ENCODE data around the gene RHOA. TPM values are rescaled to one million over a fixed set of nuclear protein-coding genes. Genes with fewer than 3 reads are reported as not detected.
A peak's percentile ranks its signal among the peaks of the same experiment; 100 is the strongest.

RHOA gene
- total RNA-seq, 1 donor from 2014 or later, result 538 TPM

DNA sequence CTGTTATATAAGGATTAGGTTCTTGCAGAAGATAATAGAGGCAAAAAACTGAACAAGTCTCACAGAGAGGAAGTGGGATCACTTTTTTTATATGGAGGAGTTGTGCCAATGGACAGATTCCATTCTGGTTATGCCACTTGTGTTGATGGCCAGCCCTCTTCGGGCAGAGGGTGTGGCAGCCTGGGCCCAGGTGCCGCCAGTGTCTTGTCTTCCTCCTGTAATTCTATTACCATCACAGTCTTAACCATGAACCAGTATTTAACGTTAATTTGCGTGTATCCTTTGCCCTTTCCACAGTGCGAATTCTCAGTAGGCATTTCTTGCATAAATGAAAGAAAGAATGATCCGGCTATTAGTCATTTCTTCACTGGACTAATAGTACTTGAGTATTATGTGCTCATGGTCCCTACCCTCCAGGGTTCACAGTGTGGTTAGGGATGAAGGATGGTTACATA is 65.0 kb downstream of the RHOA start:
- TF ChIP-seq, protein P1, sequence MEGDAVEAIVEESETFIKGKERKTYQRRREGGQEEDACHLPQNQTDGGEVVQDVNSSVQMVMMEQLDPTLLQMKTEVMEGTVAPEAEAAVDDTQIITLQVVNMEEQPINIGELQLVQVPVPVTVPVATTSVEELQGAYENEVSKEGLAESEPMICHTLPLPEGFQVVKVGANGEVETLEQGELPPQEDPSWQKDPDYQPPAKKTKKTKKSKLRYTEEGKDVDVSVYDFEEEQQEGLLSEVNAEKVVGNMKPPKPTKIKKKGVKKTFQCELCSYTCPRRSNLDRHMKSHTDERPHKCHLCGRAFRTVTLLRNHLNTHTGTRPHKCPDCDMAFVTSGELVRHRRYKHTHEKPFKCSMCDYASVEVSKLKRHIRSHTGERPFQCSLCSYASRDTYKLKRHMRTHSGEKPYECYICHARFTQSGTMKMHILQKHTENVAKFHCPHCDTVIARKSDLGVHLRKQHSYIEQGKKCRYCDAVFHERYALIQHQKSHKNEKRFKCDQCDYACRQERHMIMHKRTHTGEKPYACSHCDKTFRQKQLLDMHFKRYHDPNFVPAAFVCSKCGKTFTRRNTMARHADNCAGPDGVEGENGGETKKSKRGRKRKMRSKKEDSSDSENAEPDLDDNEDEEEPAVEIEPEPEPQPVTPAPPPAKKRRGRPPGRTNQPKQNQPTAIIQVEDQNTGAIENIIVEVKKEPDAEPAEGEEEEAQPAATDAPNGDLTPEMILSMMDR (IDR thresholded peaks at IDR 0.05; ENCODE audit: insufficient read depth, low read depth, low read length), result no peak
- TF ChIP-seq EZH2 (IDR thresholded peaks at IDR 0.05; ENCODE audit: insufficient read depth, low read length), result no peak
- H3K4me1 ChIP-seq (ENCODE audit: insufficient read depth, low read length), result peaks cover 16% of the 10 kb centered on the region
- no peaks in the 10 kb centered on the region for H3K36me3 ChIP-seq (ENCODE audit: insufficient read depth, low read length)
- DNase-seq (ENCODE audit: low read depth) (peak; percentile 80), FAIRE-seq (no peak)
- no peak overlapping the region for H3K4me3 ChIP-seq (ENCODE audit: insufficient read depth, low read depth, low read length)
- Mint-ChIP-seq H3K27ac (ENCODE audit: unreplicated experiment) (peak overlapping the region; percentile 62), H3K4me3 (ENCODE audit: unreplicated experiment) (no peak overlapping the region), H3K4me1 (ENCODE audit: low read depth, unreplicated experiment) (peaks cover 8% of the 10 kb centered on the region), H3K36me3 (ENCODE audit: low read depth, unreplicated experiment) (no peaks in the 10 kb centered on the region), H3K9me3 (ENCODE audit: unreplicated experiment) (no peaks in the 10 kb centered on the region), H3K27me3 (ENCODE audit: low read depth, unreplicated experiment) (no peaks in the 10 kb centered on the region)
- no peak overlapping the region for H3K9ac ChIP-seq (ENCODE audit: low read length)
- peak overlapping the region; percentile 4 for H3K27ac ChIP-seq (ENCODE audit: low read depth, low read length)
- no peaks in the 10 kb centered on the region for H4K20me1 ChIP-seq (ENCODE audit: insufficient read depth, low read length)
- peak overlapping the region; percentile 57 for H3K4me2 ChIP-seq (ENCODE audit: low read length)
- no peaks in the 10 kb centered on the region for H3K27me3 ChIP-seq (ENCODE audit: insufficient read depth, low read length)
- no peaks in the 10 kb centered on the region for H3K9me3 ChIP-seq (ENCODE audit: insufficient read depth, low read depth, low read length)
- no peaks in the 10 kb centered on the region for H3K79me2 ChIP-seq (ENCODE audit: insufficient read depth, low read length)
- no peak overlapping the region for H2AFZ ChIP-seq (ENCODE audit: low read depth, low read length)

GRCh38 chr3:49343163-49343562 is 68.6 kb downstream of the RHOA start:
- no peaks in the 10 kb centered on the region for H3K9me3 ChIP-seq (ENCODE audit: insufficient read depth, low read depth, low read length)

DNA sequence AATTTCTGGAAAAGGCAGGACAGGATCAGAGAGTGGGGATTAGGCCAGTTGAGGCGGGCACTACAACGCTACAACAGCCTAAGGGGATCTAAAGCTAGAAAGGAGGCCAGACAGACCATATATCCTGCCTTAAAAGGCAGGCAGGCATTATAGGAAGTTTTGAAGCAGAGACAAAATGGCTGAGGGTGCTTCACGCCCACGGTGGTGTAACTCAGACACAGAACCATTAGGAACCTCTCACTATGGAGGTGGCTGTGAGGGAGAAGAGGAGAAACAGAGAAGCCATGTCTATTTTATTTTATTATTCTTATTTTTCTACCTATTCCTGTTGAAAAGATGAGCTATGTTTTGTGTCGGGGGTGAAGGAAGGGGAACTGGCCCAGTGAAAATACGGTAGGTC is 69.8 kb downstream of the RHOA start:
- H3K4me1 Mint-ChIP-seq (ENCODE audit: low read depth, unreplicated experiment), result peaks cover 7% of the 10 kb centered on the region
- peaks cover 4% of the 10 kb centered on the region for H4K20me1 ChIP-seq (ENCODE audit: insufficient read depth, low read length)

More at GRCh38 chr3:49343163-49343562, 68.6 kb downstream of the RHOA start:
- Histone ChIP-seq H3K27ac (ENCODE audit: low read depth, low read length) (no peak overlapping the region), H4K20me1 (ENCODE audit: insufficient read depth, low read length) (peaks cover under 1% of the 10 kb centered on the region), H3K4me1 (ENCODE audit: insufficient read depth, low read length) (peaks cover 26% of the 10 kb centered on the region), H3K4me3 (ENCODE audit: insufficient read depth, low read depth, low read length) (no peak overlapping the region), H3K36me3 (ENCODE audit: insufficient read depth, low read length) (no peaks in the 10 kb centered on the region), H3K4me2 (ENCODE audit: low read length) (no peak overlapping the region), H3K79me2 (ENCODE audit: insufficient read depth, low read length) (peaks cover 28% of the 10 kb centered on the region), H3K27me3 (ENCODE audit: insufficient read depth, low read length) (no peaks in the 10 kb centered on the region), H3K9ac (ENCODE audit: low read length) (no peak overlapping the region), H2AFZ (ENCODE audit: low read depth, low read length) (no peak overlapping the region)
- H3K4me1 Mint-ChIP-seq (ENCODE audit: low read depth, unreplicated experiment), result peaks cover 7% of the 10 kb centered on the region
- H3K27ac Mint-ChIP-seq (ENCODE audit: unreplicated experiment), result no peak overlapping the region
- no peak for TF ChIP-seq EZH2 (IDR thresholded peaks at IDR 0.05; ENCODE audit: insufficient read depth, low read length)
- TF ChIP-seq, protein P1 (IDR thresholded peaks at IDR 0.05; ENCODE audit: insufficient read depth, low read depth, low read length), result no peak
- peaks cover 2% of the 10 kb centered on the region for H3K36me3 Mint-ChIP-seq (ENCODE audit: low read depth, unreplicated experiment)
- H3K9me3 Mint-ChIP-seq (ENCODE audit: unreplicated experiment), result peaks cover 2% of the 10 kb centered on the region
- no peak for DNase-seq (ENCODE audit: low read depth)
- no peaks in the 10 kb centered on the region for H3K27me3 Mint-ChIP-seq (ENCODE audit: low read depth, unreplicated experiment)
- FAIRE-seq, result no peak
- no peak overlapping the region for H3K4me3 Mint-ChIP-seq (ENCODE audit: unreplicated experiment)

More for the DNA sequence above, 69.8 kb downstream of the RHOA start:
- TF ChIP-seq, protein P1 (IDR thresholded peaks at IDR 0.05; ENCODE audit: insufficient read depth, low read depth, low read length), result no peak
- TF ChIP-seq EZH2 (IDR thresholded peaks at IDR 0.05; ENCODE audit: insufficient read depth, low read length), result no peak
- no peak overlapping the region for H3K9ac ChIP-seq (ENCODE audit: low read length)
- no peak overlapping the region for H3K4me2 ChIP-seq (ENCODE audit: low read length)
- H3K79me2 ChIP-seq (ENCODE audit: insufficient read depth, low read length), result peaks cover 40% of the 10 kb centered on the region
- H2AFZ ChIP-seq (ENCODE audit: low read depth, low read length), result no peak overlapping the region
- DNase-seq (ENCODE audit: low read depth) (no peak), FAIRE-seq (no peak)
- no peaks in the 10 kb centered on the region for H3K9me3 ChIP-seq (ENCODE audit: insufficient read depth, low read depth, low read length)
- peaks cover 2% of the 10 kb centered on the region for H3K36me3 Mint-ChIP-seq (ENCODE audit: low read depth, unreplicated experiment)
- no peaks in the 10 kb centered on the region for H3K36me3 ChIP-seq (ENCODE audit: insufficient read depth, low read length)
- peaks cover 2% of the 10 kb centered on the region for H3K9me3 Mint-ChIP-seq (ENCODE audit: unreplicated experiment)
- peaks cover 26% of the 10 kb centered on the region for H3K4me1 ChIP-seq (ENCODE audit: insufficient read depth, low read length)
- H3K27ac ChIP-seq (ENCODE audit: low read depth, low read length), result no peak overlapping the region
- no peaks in the 10 kb centered on the region for H3K27me3 Mint-ChIP-seq (ENCODE audit: low read depth, unreplicated experiment)
- H3K4me3 ChIP-seq (ENCODE audit: insufficient read depth, low read depth, low read length), result no peak overlapping the region
- H3K27ac Mint-ChIP-seq (ENCODE audit: unreplicated experiment), result peak overlapping the region; percentile 4
- no peaks in the 10 kb centered on the region for H3K27me3 ChIP-seq (ENCODE audit: insufficient read depth, low read length)
- H3K4me3 Mint-ChIP-seq (ENCODE audit: unreplicated experiment), result no peak overlapping the region

Data from astrocyte (in vitro differentiated cells and primary cell).